ENCODE measurements around the gene RGPD8.

RGPD8 gene

DNA sequence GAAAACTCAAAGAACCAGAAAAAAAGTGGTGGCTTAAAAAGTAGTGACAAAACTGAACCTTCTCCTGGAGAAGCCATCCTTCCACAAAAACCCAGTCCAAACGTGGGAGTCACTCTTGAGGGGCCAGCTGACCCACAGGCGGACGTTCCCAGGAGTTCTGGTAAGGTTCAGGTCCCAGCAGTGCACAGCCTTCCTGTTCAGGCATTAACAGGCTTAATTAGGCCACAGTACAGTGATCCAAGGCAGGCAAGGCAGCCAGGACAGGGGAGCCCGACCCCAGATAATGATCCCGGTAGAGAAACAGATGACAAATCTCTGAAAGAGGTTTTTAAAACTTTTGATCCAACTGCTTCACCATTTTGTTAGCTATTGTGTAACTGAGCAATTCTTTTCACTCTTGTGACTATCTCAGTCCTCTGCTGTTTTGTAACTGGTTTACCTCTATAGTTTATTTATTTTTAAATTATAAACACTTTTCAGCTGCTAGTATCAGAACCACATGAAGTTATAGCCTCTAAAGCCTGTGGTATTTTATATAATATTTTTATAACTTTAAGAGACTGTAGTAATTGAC lies 101.2 kb downstream of the RGPD8 start:
- TF ChIP-seq, protein P1, sequence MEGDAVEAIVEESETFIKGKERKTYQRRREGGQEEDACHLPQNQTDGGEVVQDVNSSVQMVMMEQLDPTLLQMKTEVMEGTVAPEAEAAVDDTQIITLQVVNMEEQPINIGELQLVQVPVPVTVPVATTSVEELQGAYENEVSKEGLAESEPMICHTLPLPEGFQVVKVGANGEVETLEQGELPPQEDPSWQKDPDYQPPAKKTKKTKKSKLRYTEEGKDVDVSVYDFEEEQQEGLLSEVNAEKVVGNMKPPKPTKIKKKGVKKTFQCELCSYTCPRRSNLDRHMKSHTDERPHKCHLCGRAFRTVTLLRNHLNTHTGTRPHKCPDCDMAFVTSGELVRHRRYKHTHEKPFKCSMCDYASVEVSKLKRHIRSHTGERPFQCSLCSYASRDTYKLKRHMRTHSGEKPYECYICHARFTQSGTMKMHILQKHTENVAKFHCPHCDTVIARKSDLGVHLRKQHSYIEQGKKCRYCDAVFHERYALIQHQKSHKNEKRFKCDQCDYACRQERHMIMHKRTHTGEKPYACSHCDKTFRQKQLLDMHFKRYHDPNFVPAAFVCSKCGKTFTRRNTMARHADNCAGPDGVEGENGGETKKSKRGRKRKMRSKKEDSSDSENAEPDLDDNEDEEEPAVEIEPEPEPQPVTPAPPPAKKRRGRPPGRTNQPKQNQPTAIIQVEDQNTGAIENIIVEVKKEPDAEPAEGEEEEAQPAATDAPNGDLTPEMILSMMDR (IDR thresholded peaks at IDR 0.05; ENCODE audit: low read depth, low read length, missing control alignments), result no peak
- no peak overlapping the region for H3K4me3 ChIP-seq (ENCODE audit: low read depth, low read length)
- no peak for DNase-seq (ENCODE audit: low read depth)
- in situ Hi-C loops (cut with HindIII; ENCODE audit: low sequenced_read_pairs), result no loop called here

DNA sequence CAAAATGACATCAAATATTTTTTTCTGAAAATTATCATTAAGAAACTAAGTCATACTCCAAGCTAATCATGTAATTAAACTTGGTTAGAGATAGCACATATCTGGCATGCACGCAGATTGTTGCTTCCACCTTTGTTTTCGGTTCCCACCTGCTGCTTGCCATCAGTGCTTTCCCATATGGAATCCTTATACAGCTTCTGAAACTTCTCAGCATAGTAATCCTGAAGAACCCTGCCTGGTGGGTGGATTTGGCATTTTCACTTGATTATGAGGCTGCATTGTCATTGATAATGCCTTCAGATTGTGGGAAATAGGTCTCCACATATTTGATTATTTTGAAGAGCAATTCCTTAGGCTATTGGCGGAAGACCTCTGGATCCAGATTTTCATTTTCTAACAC lies 110.5 kb downstream of the RGPD8 start:
- DNase-seq (ENCODE audit: low read depth), result no peak
- in situ Hi-C loops (cut with HindIII; ENCODE audit: low sequenced_read_pairs), result no loop called here
- H3K4me3 ChIP-seq (ENCODE audit: low read depth, low read length), result no peak overlapping the region
- TF ChIP-seq, protein P1 (IDR thresholded peaks at IDR 0.05; ENCODE audit: low read depth, low read length, missing control alignments), result no peak

DNA sequence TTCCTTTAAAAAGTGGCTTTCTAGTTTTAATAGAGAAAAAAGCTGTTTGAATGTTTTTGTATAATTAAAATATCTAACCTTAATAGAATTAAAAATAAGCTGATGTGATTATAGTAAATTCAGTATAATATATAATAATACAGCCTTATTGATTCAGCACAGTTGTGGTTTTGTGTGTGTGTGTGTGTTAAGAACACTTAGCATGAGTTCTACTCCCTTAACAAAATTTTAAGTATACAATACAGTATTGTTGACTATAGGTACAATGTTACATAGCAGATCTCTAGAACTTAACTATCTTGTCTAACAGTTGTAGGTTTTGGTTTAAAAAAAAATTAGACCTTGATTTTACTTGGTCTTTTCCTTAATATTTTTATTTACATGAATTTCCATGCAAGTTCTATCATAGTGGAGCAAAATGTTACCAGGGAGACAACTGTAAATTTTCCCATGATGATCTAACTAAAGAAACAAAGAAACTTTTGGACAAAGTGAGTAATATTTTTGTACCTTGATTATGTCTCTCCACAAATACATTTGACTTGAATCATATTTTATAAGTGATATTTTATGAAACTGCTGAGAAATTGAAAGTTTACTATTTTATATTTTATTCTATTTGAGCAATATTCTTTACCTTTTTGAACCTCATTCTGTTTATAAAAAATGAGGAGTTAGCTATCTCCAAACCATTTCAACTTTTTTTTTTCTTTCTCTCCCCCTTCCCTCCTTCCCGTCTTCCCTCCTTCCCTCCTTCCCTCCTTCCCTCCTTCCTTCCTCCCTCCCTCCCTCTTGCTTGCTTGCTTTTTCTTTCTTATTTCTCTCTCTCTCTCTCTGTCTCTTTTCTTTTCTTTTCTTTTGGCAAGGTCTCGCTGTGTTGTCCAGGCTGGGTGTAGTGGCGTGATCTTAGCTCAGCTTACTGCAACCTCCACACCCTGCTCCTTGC lies 111.8 kb downstream of the RGPD8 start:
- TF ChIP-seq, protein P1 (IDR thresholded peaks at IDR 0.05; ENCODE audit: low read depth, low read length, missing control alignments), result no peak
- in situ Hi-C loops (cut with HindIII; ENCODE audit: low sequenced_read_pairs), result no loop called here
- no peak for DNase-seq (ENCODE audit: low read depth)
- H3K4me3 ChIP-seq (ENCODE audit: low read depth, low read length), result no peak overlapping the region
